ENCODE measurements around the gene ZNF536.
"Not testable (repeated sequence)": the region's sequence is repeated elsewhere in the genome, so short reads cannot be mapped to it uniquely, and the experiment has no call there.

The ZNF536 gene

GRCh38 chr19:30342901-30343300 lies 29.3 kb upstream of the ZNF536 start:
- no peak for DNase-seq

DNA sequence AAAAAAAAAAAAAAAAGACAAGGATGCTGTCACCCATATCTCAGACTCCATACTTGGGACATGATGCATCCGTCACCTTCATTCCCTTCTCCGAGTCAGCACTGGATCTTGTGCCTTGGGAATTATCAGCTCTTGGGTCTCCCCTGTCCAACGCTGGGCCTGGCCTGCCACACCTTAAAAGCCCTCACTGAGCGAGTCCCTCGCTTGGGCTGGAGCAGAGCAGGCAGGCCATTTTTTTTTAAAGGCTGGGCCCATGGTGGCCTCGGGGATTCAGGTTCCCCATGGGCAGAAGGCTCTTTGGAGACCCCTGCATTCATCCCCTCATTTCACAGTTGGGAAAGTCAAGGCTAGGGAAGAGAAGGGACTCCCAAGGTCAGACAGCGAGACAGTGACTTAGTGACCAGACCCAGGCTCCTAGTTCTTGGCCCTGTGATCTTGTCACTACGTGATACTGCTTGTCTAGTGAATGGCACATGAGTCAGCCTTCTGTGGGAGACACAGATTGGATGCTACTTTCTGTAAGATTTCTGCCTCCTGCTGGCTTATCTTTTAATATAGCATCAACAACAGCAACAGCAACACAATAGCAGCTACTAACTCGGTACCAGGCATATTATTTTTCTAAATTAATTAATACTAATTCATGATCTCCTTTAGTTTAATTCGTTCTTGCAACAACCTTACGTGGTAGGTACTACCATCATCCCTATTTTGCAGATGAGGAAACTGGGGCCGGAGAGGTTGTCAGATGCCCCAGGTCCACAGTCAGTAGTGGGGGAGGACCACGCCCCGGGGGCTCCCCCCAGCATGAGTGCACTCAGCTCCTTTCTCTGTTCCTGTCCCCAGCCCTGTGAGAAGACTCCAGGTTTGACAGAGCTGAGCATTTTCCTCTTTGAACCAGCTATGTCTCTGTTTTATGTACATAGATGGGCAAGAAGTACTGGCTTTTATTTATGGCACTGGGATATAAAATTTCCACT lies 27.4 kb upstream of the ZNF536 start:
- DNase-seq = no peak

GRCh38 chr19:30345686-30346085 lies 26.5 kb upstream of the ZNF536 start:
- no peak for DNase-seq

- DNase-seq = not testable (repeated sequence)
Measured at GRCh38 chr19:30346468-30346867, 25.7 kb upstream of the ZNF536 start.

- DNase-seq = no peak
Measured at GRCh38 chr19:30349131-30349730, 23.0 kb upstream of the ZNF536 start.

GRCh38 chr19:30350692-30351663 lies 21.2 kb upstream of the ZNF536 start:
- DNase-seq = peak; percentile 0

GRCh38 chr19:30351774-30352173 lies 20.4 kb upstream of the ZNF536 start:
- no peak for DNase-seq

DNA sequence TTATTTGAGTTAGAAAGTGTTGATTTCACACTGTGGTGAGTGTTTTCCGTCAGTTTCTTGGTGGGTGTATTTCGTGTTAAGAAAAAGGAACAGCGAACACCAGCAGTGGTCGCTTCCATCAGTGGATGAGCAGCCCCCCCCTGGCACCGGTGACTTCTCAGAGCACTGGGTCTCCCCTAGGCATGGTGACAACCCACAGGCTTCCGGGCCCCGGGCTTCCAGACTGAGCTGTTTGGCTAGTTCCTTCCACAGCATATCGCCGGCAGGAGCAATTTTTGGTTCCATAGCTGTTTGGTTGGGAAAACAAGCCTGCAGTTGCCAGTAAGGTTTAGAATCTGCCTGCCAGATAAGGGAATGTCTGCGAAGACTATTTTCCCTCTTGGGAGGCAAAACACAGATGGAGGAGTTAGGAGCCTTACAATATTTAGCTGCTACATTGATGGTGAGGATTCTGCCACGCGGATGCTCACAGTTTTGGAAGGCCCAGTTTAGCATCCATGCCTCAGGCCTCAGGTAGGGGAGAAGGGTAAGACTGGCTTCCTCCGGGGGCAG lies 18.7 kb upstream of the ZNF536 start:
- no peak for DNase-seq

DNA sequence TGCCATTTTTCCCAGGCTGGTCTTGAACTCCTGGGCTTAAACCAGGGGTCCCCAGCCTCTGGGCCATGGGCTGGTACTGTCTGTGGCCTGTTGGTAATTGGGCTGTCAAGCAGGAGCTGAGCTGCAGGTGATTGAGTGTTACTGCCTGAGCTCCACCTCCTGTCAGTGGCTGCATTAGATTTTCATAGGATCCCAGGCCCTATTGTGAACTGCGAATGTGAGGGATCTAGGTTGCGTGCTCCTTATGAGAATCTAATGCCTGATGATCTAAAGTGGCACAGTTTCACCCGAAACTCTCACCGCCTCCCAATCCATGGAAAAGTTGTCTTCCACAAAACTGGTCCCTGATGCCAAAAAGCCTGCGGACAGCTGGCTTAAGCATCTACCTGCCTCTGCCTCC lies 16.6 kb upstream of the ZNF536 start:
- no peak for DNase-seq

GRCh38 chr19:30356951-30357579 lies 15.1 kb upstream of the ZNF536 start:
- DNase-seq = no peak

DNA sequence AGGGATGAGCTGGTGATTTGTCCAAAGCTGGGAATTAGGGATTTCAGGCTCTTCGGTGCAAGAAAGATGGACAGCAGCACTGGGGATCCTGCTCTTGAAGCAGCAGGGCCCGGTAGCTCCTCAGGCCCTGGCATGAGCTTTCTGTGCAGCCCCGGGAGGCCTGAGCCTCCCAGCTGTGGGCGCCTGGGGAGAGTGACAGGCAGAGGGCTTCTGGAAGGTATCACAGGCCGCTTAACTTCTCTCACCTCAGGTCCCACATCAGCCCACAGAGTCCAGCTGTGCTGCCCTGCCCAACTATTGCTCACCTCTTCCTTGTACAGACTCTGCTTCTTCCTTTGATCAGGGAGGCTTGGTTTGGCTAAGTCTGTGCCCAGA lies 14.6 kb upstream of the ZNF536 start:
- DNase-seq = no peak

- DNase-seq = no peak
Measured at GRCh38 chr19:30358319-30358718, 13.9 kb upstream of the ZNF536 start.

GRCh38 chr19:30358821-30359580 lies 13.2 kb upstream of the ZNF536 start:
- DNase-seq = no peak

DNA sequence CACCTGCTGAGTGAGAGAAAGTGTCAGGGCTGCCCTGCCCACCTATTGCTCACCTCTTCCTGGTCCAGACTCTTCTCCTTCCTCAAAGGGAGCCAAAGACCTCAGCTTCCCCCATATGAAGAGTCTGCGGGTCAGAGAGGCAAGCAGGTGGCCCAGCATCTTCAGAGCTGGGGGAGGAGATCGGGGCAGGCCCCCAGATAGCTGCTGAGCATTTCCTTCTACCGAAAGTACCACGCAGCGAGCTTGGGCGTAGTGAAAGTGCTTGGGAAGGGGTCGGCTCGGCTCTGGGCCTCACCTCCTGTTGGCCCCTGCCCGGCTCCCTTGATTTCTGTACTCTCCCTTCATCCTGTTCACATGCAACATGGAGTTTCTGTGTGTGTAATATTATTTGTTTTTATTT lies 12.2 kb upstream of the ZNF536 start:
- DNase-seq = no peak

- no peak for DNase-seq
Measured at GRCh38 chr19:30360376-30361106, 11.6 kb upstream of the ZNF536 start.

GRCh38 chr19:30361107-30361447 lies 11.1 kb upstream of the ZNF536 start:
- no peak for DNase-seq

DNA sequence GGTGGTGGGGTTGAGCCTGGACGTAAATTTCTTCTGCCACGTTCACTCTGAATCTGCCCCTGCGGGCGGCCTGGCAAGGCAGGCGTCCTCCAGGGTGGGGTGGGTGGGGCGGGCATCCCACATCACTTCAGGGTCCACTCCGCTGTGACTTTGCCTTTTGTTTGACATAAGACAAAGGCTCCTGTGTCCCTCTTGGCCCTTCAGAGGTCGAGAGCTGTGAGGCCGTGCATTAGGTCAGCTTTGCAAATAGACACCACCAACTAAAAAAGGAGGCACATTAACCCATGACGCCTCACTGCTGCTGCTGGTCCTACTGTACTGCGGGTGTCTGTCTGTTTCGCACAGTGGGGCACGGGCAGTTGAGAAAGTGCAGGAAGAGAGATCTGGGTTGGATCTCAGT lies 10.5 kb upstream of the ZNF536 start:
- DNase-seq = no peak

DNA sequence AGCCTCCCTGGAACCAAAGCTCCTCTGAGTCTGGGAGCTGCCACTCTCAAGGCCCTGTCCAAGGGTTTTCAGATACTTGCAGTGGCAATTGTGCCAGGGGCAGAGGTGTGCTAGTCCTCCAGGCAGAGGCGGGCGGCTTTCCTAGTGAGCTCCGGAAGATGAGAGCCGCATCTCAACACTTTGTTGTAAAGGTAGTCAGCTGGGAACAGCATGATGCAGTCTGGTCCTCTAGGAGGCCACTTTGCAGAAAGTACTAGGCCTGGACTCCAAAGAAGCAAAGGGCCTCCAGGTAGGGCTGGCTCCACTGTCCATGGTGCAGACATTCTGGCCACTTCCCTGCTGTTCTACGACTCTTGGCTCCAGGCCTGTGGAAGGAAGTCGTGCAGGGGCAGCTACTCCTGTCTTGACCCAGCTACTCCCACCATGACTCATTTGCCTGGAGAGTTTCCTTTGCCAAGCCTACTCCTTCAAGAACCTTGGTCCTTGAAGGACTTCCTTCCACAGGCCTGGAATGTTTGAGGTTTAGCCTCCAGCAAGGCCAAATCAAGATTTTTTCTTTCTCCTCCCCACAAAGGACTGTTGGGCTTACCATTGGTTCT lies 9.9 kb upstream of the ZNF536 start:
- no peak for DNase-seq

GRCh38 chr19:30363073-30363472 lies 9.1 kb upstream of the ZNF536 start:
- no peak for DNase-seq

All from GF-D8 (cell line).